Sciatic nerve (tissue), 2 donors: Measurements from ENCODE around the gene CSN3. TPM values are rescaled to one million over a fixed set of nuclear protein-coding genes. Genes with fewer than 3 reads are reported as not detected.
"Not testable (repeated sequence)": the region's sequence is repeated elsewhere in the genome, so short reads cannot be mapped to it uniquely, and the experiment has no call there.

Experiments used
- ATAC-seq: fragments of 200-7000 bp; cut with Tn5 transposase; one replicate; pipeline ENCODE4 v1.9.1; 2020; ENCODE audit warnings: mild to moderate bottlenecking, moderate library complexity
- DNase-seq: peaks from one replicate; pipeline ENCODE4 v3.0.0-alpha.2; 2020; ENCODE audit warnings: low spot score
- intact Hi-C: fragments of 100-400 bp; cut with DNase I; formaldehyde crosslinking; loops from one replicate; pipeline ENCODE4 v1.14.2; 2022
- total RNA-seq: library from RNA; stranded (reverse); fragmentation: NEBNext Ultra II Directional; extraction: Animal tissue kit (Norgen Biotek cat#: 25700); gene quantifications from one replicate; pipeline ENCODE4 v1.2.1, GENCODE V29; 2021
- donor health status: DM: no; HTN: no; CAD: no.
- donor health status: DM: no; HTN: no; CAD: no.

CSN3 gene, protein sequence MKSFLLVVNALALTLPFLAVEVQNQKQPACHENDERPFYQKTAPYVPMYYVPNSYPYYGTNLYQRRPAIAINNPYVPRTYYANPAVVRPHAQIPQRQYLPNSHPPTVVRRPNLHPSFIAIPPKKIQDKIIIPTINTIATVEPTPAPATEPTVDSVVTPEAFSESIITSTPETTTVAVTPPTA
- not detected for total RNA-seq

DNA sequence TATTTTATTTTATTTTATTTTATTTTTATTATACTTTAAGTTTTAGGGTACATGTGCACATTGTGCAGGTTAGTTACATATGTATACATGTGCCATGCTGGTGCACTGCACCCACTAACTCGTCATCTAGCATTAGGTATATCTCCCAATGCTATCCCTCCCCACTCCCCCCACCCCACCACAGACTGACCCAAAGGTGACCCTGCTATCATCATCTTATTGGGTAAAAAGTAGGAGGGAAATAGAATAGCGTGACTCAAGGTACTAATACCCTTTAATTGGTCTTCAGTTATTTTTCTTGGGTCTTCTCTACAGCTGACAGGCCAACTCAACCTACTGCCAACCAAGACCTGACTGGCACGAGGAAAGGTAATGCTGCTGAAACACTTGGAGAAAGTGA lies at the start of gene CSN3:
Gene CSN3, plus strand, starts transcription at position 301 of the 400 bp plus-strand sequence. CDS start 2,223 bp downstream, outside the sequence.
- DNase-seq, intact Hi-C loops, ATAC-seq: not testable (repeated sequence)

GRCh38 chr4:70192895-70193294 lies 49.5 kb upstream of the CSN3 start:
- intact Hi-C loops: no loop called here
- no peak for ATAC-seq
- DNase-seq: no peak

DNA sequence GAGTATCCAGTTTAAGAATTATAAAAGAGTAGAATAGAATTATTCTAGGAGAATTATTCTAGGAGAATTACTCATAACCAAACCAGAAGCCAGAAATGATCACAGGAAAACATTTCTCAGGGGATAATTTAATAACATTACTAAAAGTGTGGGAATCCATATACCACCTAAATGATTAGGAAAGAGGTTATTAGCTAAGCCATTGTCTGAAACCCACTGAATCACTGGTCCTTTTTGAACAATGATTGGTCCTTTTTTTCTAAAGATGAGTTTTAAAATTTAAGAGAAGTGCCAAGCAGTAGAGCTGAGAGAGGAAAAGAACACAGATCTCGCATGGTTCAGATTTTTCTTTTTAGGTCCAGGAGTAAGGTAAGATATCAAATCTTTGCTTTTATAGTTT lies 47.0 kb upstream of the CSN3 start, which contains the start of gene ODAM:
Gene ODAM, plus strand, starts transcription at position 301 of the 400 bp plus-strand sequence. CDS start 819 bp downstream, outside the sequence.
- intact Hi-C loops: no loop called here
- no peak for ATAC-seq
- no peak for DNase-seq

DNA sequence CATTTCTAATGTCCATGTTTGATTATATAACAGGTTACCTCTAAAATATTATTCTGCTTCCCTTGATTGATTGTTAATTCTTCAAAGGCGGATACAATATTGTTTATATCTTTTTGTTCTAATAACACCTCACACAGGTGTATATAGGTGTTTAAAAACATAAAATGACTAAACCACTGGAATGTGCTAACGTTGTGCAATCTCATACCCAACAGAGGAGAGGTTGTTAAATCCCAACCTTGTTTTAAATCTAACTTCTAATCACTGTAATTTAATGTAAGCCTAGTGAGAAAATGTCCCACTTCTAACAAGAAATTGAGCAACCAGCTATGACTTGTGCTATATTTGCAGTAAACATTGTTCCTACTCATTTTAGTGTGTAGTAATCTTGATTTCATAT lies 45.5 kb upstream of the CSN3 start:
- intact Hi-C loops: no loop called here
- no peak for DNase-seq
- no peak for ATAC-seq

- intact Hi-C loops: no loop called here
- DNase-seq: no peak
Observed at GRCh38 chr4:70197842-70198241, 44.6 kb upstream of the CSN3 start.

DNA sequence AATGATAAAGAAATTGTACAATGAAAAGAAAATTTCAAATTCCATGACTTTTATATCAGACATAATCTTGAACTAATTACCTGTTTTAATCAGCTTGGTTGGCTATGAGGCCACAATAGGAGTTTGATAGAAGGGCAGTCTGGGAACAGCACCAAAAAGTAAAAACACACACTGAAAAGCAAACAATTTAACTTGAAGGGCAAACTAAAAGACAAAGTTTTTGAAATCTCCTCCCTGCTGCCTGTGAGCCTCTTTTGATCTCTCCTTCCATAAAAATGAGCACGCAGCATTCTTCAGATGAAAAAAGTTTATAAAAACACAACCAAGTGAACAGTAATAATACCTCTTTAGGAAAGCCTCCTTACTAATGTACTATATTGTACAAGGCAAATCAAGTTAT lies 38.8 kb upstream of the CSN3 start:
- intact Hi-C loops: no loop called here
- DNase-seq (no peak), ATAC-seq (no peak)

More at GRCh38 chr4:70197842-70198241, 44.6 kb upstream of the CSN3 start:
- ATAC-seq: no peak

GRCh38 chr4:70212752-70213151 lies 29.6 kb upstream of the CSN3 start:
- intact Hi-C loops, ATAC-seq, DNase-seq: not testable (repeated sequence)

GRCh38 chr4:70216109-70216508 lies 26.3 kb upstream of the CSN3 start:
- intact Hi-C loops, DNase-seq, ATAC-seq: not testable (repeated sequence)

GRCh38 chr4:70216550-70216949 lies 25.8 kb upstream of the CSN3 start:
- ATAC-seq, intact Hi-C loops, DNase-seq: not testable (repeated sequence)

GRCh38 chr4:70221389-70221788 lies 21.0 kb upstream of the CSN3 start:
- intact Hi-C loops, DNase-seq, ATAC-seq: not testable (repeated sequence)

DNA sequence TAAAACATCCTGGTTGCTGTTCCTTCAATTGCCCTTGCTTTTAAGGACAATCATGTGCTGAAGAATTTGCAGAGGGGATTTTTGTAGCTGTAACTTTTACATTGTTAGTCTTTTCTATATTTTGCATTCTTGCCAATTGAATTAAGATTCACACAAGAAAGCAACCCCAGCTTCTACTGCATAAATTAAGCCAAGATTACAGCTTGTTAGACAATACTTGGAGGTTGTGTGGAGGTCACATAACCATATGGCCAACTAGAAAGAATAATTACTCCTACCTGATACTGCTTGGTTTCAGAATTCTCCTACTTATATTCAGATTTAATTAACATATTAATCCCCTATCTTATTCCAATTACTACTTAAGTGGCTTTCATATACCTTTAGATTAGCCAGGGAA lies 20.6 kb upstream of the CSN3 start:
- ATAC-seq, intact Hi-C loops, DNase-seq: not testable (repeated sequence)

DNA sequence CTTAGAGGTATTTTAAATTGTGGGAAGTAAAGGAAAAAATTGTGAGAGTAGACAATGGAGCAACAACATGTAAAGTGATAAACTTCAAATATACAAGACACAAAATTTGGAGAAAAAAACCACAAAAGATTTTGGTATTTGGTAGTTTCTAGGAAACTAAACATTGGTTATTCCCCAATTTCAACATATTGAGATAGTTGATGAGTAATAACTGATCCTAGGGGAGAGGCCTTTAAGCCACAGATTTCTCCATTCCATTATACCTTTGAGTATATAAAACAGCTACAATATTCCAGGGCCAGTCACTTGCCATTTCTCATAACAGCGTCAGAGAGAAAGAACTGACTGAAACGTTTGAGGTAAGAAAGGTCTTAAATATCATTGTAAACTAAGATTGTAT lies 16.6 kb upstream of the CSN3 start, which contains the start of gene FDCSP:
Gene FDCSP, plus strand, starts transcription at position 301 of the 400 bp plus-strand sequence. CDS start 5,071 bp downstream, outside the sequence.
- intact Hi-C loops: no loop called here
- ATAC-seq (no peak), DNase-seq (no peak)

DNA sequence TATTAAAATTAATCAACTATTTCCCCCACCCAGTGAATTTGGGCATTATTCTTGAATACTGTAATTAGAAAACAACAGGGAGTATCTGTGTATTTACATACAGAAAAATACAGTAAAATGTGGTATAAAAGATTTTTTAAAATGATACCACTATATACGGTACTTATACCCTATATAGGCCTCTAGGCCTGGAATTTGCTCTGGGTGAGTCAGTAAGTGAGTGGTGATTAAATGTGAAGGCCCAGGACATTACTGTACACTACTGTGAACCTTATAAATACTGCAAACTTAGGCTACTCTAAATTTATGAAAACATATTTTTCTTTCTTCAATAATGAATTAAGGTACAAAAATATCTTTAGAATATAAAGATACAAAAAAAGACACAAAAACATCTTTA lies 6.3 kb upstream of the CSN3 start:
- no peak for ATAC-seq
- intact Hi-C loops: no loop called here
- DNase-seq: no peak

DNA sequence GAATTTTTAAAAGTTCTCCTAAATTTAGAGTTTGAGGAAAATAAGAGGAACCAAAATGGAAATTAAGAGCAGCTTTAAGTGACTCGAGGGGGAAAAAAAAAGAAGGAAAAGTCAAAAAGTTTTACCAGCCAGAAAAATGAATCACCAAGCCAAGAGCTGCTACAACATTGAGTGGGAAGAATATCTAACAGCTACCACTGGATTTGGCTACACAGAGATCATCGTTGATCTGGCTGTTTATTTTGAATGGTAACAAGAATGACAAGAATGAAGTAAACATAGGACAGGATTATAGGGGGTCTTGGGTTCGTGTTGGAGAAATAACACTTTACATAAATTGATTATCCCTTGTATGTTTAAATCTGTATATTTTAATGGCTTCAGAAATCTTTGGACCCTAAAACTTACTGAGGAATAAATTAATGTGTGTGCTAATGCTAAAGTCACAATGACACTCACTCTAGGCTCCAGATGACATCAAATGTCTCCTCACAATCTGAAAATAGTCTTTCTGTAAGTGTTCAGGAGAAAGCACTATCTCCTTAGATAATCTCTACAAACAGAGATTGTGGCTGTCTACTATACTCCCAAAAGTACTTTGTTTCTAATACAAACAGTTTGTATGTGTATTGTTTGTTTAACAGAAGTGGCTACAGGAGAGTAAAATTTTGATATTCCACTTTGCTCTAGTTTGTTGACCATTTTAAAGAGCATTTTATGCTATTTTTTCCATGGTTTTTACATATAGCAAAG lies 3.1 kb upstream of the CSN3 start:
- ATAC-seq (no peak), DNase-seq (no peak)
- intact Hi-C loops: no loop called here

DNA sequence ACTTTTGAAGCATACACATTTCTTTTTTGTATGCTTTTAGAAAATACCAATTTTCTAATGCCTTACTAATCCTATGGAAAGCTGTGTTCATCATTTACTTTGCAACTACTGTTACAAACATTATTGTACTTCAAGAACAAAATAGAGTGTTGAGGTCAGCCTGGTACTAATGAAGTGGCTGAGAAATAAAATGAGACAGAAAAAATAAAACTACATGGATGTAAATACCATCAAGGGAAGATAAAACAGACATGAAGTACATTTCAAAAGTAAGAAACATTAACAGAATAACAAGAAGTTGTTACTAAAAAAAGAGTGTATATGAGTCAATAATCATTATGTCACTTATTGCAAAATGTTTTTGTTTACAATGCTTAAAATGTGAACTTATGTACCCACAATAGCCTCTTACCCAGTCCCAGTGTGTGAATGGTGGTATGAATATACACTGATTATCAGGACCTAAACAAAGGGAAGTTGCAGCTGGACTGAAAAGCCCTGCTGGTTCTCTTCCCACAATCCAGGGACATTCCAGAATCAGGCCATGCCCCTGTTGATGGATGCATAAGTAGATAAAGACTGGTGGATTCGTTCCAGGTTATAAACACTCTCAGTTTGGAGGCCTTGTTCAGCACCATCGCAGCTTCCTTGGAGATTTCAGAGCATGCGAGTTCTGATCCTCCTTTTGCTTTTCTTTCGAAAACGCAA lies 2.4 kb upstream of the CSN3 start:
- ATAC-seq (no peak), DNase-seq (no peak)
- intact Hi-C loops: no loop called here

GRCh38 chr4:70243091-70243490 lies 694 bp downstream of the CSN3 start:
- intact Hi-C loops: no loop called here
- ATAC-seq (no peak), DNase-seq (no peak)

DNA sequence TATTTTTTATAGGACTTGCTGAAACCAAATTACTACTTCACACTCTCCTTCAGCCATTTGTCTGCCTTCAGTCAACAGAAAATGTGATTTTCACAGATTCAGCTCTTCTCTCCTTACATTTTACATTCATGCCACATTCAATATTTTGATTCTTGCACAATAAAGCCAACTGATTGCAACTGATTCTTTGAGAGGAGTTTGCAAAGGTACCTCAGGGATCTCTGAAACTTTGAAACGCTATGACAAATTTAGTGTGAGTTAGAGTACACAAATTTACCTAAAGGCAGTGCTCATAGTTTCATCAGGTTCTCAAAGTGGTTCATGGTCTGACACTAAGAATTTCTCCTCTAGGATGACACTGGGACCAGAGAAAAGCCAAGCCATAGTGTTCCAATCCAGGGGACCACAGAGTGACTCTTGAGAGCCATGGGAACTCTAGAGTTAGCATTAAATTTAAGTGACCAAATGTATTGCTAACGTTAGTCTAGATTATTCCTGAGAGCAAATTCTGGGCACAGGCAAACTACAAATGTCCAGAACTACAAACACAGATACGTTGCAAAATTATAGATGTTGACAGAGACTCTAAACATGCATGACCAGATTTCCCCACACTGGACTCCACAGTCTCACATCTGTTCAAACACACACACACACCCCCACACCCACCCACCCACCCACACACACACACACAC lies 9.0 kb downstream of the CSN3 start:
- DNase-seq: no peak
- no peak for ATAC-seq
- intact Hi-C loops: no loop called here

- no peak for ATAC-seq
- intact Hi-C loops: no loop called here
- no peak for DNase-seq
Observed at GRCh38 chr4:70251945-70252277, 9.5 kb downstream of the CSN3 start.

DNA sequence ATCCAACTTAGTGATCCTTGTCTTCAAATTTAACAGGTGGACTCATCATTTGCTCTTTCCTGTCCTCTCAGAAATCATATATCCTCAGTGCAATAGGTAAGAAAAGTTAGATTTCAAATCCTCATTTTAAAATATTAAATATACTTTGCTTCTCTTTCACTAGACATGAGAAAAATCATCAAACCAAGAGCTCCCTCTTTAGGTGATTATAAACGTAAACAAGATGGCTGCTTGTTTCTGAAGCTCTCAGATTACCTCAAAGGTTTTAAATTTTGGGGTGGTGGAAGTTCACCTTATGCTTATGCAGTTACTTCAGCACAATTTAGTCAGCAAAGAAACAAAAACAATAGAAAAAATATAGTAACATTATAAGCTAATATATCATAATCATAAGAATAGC lies 27.3 kb downstream of the CSN3 start:
- ATAC-seq (no peak), DNase-seq (no peak)
- intact Hi-C loops: no loop called here
